Ishikawa (cell line): ENCODE measurements around the gene DYTN.

ENCODE experiments used
- CEBPB ChIP-seq: IDR thresholded peaks from 2 replicates; pipeline ENCODE4 v1.6.1; 2012
- CREB1 ChIP-seq: IDR thresholded peaks from 2 replicates; pipeline ENCODE4 v1.6.1; 2012; ENCODE audit warnings: low read depth
- EGR1 ChIP-seq: IDR thresholded peaks from 2 replicates; pipeline ENCODE4 v1.6.1; 2012
- EP300 ChIP-seq: IDR thresholded peaks from 2 replicates; pipeline ENCODE4 v1.6.1; 2012; ENCODE audit warnings: borderline replicate concordance
- FOXM1 ChIP-seq: IDR thresholded peaks from 2 replicates; pipeline ENCODE4 v1.6.1; 2012; ENCODE audit warnings: low read depth, borderline replicate concordance
- NFIC ChIP-seq: IDR thresholded peaks from 2 replicates; pipeline ENCODE4 v1.6.1; 2012
- RAD21 ChIP-seq: IDR thresholded peaks from 2 replicates; pipeline ENCODE4 v1.6.1; 2012; ENCODE audit warnings: low read depth
- TAF1 ChIP-seq: IDR thresholded peaks from 2 replicates; pipeline ENCODE4 v1.6.1; 2012; ENCODE audit warnings: low read depth, mild to moderate bottlenecking
- TCF12 ChIP-seq: IDR thresholded peaks from 2 replicates; pipeline ENCODE4 v1.6.1; 2012; ENCODE audit warnings: low read depth
- TEAD4 ChIP-seq: IDR thresholded peaks from 2 replicates; pipeline ENCODE4 v1.6.1; 2012
- YY1 ChIP-seq: IDR thresholded peaks from 2 replicates; pipeline ENCODE4 v1.6.1; 2012; ENCODE audit warnings: low read depth
- ZBTB7A ChIP-seq: IDR thresholded peaks from 2 replicates; pipeline ENCODE4 v1.6.1; 2012; ENCODE audit warnings: low read depth
- TF ChIP-seq, protein P1 (sequence below): IDR thresholded peaks from 2 replicates; pipeline ENCODE4 v1.6.1; 2012
- TF ChIP-seq, protein P2 (sequence below): IDR thresholded peaks from 2 replicates; pipeline ENCODE4 v1.6.1; 2012
- TF ChIP-seq, protein P3 (sequence below): IDR thresholded peaks from 2 replicates; pipeline ENCODE4 v1.6.1; 2012; ENCODE audit warnings: low read depth, mild to moderate bottlenecking

DYTN gene

DNA sequence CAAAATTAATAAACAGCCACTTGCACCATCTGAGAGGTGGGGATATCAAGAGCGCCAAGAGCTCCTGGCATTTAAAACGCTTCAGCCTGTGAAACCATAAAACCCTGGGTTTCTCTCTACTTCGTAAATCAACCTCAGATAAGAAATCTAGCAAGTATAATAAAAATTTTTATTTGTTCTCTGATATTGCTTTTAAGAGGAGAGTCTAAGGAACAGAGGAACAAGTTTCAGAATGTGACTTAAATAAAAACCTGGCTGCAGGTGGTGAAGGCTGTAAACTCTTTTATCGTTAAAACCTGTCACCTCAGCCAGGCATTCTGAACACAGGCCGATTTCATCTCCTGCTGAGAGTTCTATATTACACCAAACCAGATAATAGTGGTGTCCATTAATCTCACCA lies 9.9 kb downstream of the DYTN start:
- TF ChIP-seq CEBPB (no peak), YY1 (no peak), EGR1 (no peak), FOXM1 (no peak), TEAD4 (no peak), EP300 (no peak), NFIC (no peak), RAD21 (no peak), TAF1 (no peak), TCF12 (no peak), ZBTB7A (no peak), CREB1 (no peak)
- TF ChIP-seq, protein P1, sequence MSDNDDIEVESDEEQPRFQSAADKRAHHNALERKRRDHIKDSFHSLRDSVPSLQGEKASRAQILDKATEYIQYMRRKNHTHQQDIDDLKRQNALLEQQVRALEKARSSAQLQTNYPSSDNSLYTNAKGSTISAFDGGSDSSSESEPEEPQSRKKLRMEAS = no peak
- TF ChIP-seq, protein P2, sequence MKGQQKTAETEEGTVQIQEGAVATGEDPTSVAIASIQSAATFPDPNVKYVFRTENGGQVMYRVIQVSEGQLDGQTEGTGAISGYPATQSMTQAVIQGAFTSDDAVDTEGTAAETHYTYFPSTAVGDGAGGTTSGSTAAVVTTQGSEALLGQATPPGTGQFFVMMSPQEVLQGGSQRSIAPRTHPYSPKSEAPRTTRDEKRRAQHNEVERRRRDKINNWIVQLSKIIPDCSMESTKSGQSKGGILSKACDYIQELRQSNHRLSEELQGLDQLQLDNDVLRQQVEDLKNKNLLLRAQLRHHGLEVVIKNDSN = no peak
- TF ChIP-seq, protein P3, sequence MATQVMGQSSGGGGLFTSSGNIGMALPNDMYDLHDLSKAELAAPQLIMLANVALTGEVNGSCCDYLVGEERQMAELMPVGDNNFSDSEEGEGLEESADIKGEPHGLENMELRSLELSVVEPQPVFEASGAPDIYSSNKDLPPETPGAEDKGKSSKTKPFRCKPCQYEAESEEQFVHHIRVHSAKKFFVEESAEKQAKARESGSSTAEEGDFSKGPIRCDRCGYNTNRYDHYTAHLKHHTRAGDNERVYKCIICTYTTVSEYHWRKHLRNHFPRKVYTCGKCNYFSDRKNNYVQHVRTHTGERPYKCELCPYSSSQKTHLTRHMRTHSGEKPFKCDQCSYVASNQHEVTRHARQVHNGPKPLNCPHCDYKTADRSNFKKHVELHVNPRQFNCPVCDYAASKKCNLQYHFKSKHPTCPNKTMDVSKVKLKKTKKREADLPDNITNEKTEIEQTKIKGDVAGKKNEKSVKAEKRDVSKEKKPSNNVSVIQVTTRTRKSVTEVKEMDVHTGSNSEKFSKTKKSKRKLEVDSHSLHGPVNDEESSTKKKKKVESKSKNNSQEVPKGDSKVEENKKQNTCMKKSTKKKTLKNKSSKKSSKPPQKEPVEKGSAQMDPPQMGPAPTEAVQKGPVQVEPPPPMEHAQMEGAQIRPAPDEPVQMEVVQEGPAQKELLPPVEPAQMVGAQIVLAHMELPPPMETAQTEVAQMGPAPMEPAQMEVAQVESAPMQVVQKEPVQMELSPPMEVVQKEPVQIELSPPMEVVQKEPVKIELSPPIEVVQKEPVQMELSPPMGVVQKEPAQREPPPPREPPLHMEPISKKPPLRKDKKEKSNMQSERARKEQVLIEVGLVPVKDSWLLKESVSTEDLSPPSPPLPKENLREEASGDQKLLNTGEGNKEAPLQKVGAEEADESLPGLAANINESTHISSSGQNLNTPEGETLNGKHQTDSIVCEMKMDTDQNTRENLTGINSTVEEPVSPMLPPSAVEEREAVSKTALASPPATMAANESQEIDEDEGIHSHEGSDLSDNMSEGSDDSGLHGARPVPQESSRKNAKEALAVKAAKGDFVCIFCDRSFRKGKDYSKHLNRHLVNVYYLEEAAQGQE = no peak

DNA sequence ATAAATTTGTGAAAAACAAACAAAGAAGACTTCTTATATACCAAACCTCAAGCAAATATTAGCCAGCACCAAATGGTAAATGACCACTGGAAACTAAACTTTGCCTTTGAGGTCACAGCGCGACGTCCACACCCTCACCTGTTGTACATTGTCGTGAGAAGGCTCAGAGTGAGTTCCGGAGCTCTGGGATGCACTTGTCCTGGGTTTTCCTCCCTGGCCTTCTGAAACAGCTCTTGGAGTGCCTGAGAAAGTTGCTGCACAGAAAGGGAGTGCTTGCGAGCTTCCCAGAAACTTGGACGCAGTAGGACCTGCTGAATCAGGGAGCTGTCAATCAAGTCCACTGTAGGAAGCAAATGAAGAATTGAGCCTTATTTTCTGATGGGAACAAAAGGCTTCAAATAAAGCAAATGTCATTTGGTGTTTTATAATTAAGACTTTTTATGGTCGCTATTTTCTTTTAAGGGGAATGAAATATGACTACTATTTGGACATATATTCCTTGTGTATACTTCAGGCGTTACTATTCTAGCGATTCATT lies 11.0 kb downstream of the DYTN start:
- no peak for TF ChIP-seq FOXM1
- TF ChIP-seq YY1 = no peak
- no peak for TF ChIP-seq TEAD4
- TF ChIP-seq CEBPB = no peak
- TF ChIP-seq TCF12 = no peak
- TF ChIP-seq, protein P1 = no peak
- TF ChIP-seq EP300 = no peak
- TF ChIP-seq TAF1 = no peak
- TF ChIP-seq, protein P2 = no peak
- no peak for TF ChIP-seq RAD21

DNA sequence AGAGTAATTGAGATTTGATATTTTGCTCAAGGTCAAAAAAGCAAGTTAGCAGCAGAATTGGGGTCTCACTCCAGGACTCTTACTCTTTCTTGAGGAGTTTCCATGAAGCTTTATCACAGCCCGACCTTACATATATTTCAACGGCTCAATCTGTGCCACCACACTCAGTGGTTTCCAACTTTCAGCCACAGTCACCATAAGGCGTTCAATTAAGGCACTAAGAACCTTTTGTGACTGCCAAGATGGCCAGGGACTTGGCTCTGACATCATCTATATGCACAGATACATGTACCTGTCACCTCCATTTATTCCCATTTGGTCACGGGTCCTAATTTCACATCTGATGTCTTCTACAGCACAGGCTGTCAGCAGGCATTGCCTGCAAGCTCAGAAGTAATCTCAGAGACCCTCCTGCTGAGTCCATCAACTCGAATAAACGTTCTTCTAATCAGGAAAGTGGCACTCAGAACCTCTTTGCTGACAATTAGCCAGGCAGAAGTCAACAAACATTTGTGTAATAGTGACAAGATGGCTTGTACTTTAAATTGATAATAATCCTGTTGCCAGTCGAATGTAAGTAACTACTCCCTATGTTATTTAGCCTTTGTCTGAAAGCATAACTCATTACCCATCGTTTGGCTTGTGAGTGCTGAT lies 16.1 kb downstream of the DYTN start:
- TF ChIP-seq EGR1 (no peak), TCF12 (no peak), YY1 (no peak), TEAD4 (no peak), TAF1 (no peak), NFIC (no peak)
- TF ChIP-seq, protein P3 = no peak
- TF ChIP-seq, protein P2 = no peak

DNA sequence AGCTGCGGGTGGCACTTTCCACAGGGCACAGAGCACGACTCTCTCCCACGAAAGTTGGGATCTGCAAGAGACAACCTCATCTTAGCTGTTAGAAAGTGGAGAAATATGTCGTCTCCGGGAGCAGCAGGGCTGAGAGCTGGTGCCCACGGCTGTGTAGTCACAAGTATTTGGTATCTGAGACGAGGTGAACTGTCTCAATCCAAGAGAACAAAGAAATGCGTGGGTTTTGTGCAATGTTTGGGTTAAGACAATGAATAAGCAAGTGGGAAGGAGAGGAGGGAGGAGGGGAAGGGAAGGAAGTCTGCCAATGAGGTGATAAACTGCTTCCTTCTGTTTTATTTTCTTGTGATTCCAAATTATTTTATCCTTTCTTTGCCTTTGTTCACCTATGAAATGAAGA lies 18.0 kb downstream of the DYTN start:
- TF ChIP-seq CEBPB (no peak), YY1 (no peak), RAD21 (no peak), ZBTB7A (no peak), TCF12 (no peak), TEAD4 (no peak), NFIC (no peak), CREB1 (no peak), EGR1 (no peak), EP300 (no peak), TAF1 (no peak), FOXM1 (no peak)
- TF ChIP-seq, protein P2 = no peak
- TF ChIP-seq, protein P1 = no peak
- TF ChIP-seq, protein P3 = no peak
